ENCODE results near the gene ZFYVE28. TPM values are rescaled to one million over a fixed set of nuclear protein-coding genes. Genes with fewer than 3 reads are reported as not detected.

The ZFYVE28 gene
- total RNA-seq, 1 donor from 2014 or later, result 0.39 TPM

- no peak overlapping the region for H3K9ac ChIP-seq
- H3K4me3 Mint-ChIP-seq, result no peak overlapping the region
- H3K79me2 ChIP-seq (ENCODE audit: low read depth), result no peaks in the 10 kb centered on the region
- H3K9me3 Mint-ChIP-seq, result peaks cover 3% of the 10 kb centered on the region
- no peak overlapping the region for H3K4me3 ChIP-seq
- H3K27ac Mint-ChIP-seq, result no peak overlapping the region
- TF ChIP-seq EZH2phosphoT487 (IDR thresholded peaks at IDR 0.05) (no peak), EZH2 (IDR thresholded peaks at IDR 0.05) (no peak), CTCF (IDR thresholded peaks at IDR 0.05) (no peak)
- no peak overlapping the region for H2AFZ ChIP-seq (replicated peaks)
- peak overlapping the region; percentile 27 for H3K4me2 ChIP-seq
- peaks cover 19% of the 10 kb centered on the region for H3K4me1 ChIP-seq
- no peaks in the 10 kb centered on the region for H3K36me3 Mint-ChIP-seq
- H3K9me3 ChIP-seq (ENCODE audit: low read depth), result no peaks in the 10 kb centered on the region
- no peaks in the 10 kb centered on the region for H4K20me1 ChIP-seq (ENCODE audit: low read depth)
- no peaks in the 10 kb centered on the region for H3K36me3 ChIP-seq
- no peaks in the 10 kb centered on the region for H3F3A ChIP-seq (ENCODE audit: low read depth)
- H3K27me3 ChIP-seq, result no peaks in the 10 kb centered on the region
- H3K27ac ChIP-seq, result no peak overlapping the region
- peaks cover 12% of the 10 kb centered on the region for H3K4me1 Mint-ChIP-seq
- no peak for DNase-seq (ENCODE audit: low spot score)
- peaks cover 13% of the 10 kb centered on the region for H3K27me3 Mint-ChIP-seq (ENCODE audit: insufficient read depth, low read depth)
These were observed 132.6 kb downstream of the ZFYVE28 start for GRCh38 chr4:2285613-2286381.

GRCh38 chr4:2284934-2285612 lies 133.4 kb downstream of the ZFYVE28 start:
- Histone ChIP-seq H2AFZ (replicated peaks) (no peak overlapping the region), H3K27me3 (no peaks in the 10 kb centered on the region), H3K4me1 (peaks cover 19% of the 10 kb centered on the region), H3K27ac (no peak overlapping the region), H4K20me1 (ENCODE audit: low read depth) (no peaks in the 10 kb centered on the region), H3K4me3 (no peak overlapping the region), H3K79me2 (ENCODE audit: low read depth) (no peaks in the 10 kb centered on the region), H3K4me2 (no peak overlapping the region), H3F3A (ENCODE audit: low read depth) (no peaks in the 10 kb centered on the region), H3K36me3 (no peaks in the 10 kb centered on the region), H3K9ac (no peak overlapping the region), H3K9me3 (ENCODE audit: low read depth) (no peaks in the 10 kb centered on the region)
- H3K9me3 Mint-ChIP-seq, result peaks cover 3% of the 10 kb centered on the region
- TF ChIP-seq EZH2 (IDR thresholded peaks at IDR 0.05), result no peak
- no peak for TF ChIP-seq CTCF (IDR thresholded peaks at IDR 0.05)
- no peak for TF ChIP-seq EZH2phosphoT487 (IDR thresholded peaks at IDR 0.05)
- no peaks in the 10 kb centered on the region for H3K36me3 Mint-ChIP-seq
- peaks cover 13% of the 10 kb centered on the region for H3K27me3 Mint-ChIP-seq (ENCODE audit: insufficient read depth, low read depth)
- no peak overlapping the region for H3K4me3 Mint-ChIP-seq
- no peak for DNase-seq (ENCODE audit: low spot score)
- H3K4me1 Mint-ChIP-seq, result peaks cover 12% of the 10 kb centered on the region
- H3K27ac Mint-ChIP-seq, result no peak overlapping the region

GRCh38 chr4:2284161-2284933 lies 134.1 kb downstream of the ZFYVE28 start:
- no peak overlapping the region for H3K4me3 Mint-ChIP-seq

More at GRCh38 chr4:2284161-2284933, 134.1 kb downstream of the ZFYVE28 start:
- no peaks in the 10 kb centered on the region for H4K20me1 ChIP-seq (ENCODE audit: low read depth)
- no peak for DNase-seq (ENCODE audit: low spot score)
- Mint-ChIP-seq H3K36me3 (no peaks in the 10 kb centered on the region), H3K27ac (no peak overlapping the region), H3K4me1 (peaks cover 12% of the 10 kb centered on the region), H3K27me3 (ENCODE audit: insufficient read depth, low read depth) (peaks cover 11% of the 10 kb centered on the region), H3K9me3 (peaks cover 3% of the 10 kb centered on the region)
- H3K4me1 ChIP-seq, result peaks cover 19% of the 10 kb centered on the region
- H2AFZ ChIP-seq (replicated peaks), result no peak overlapping the region
- no peaks in the 10 kb centered on the region for H3K36me3 ChIP-seq
- H3K27ac ChIP-seq, result no peak overlapping the region
- no peaks in the 10 kb centered on the region for H3F3A ChIP-seq (ENCODE audit: low read depth)
- H3K9me3 ChIP-seq (ENCODE audit: low read depth), result no peaks in the 10 kb centered on the region
- H3K4me2 ChIP-seq, result no peak overlapping the region
- H3K9ac ChIP-seq, result no peak overlapping the region
- H3K27me3 ChIP-seq, result no peaks in the 10 kb centered on the region
- TF ChIP-seq CTCF (IDR thresholded peaks at IDR 0.05) (no peak), EZH2 (IDR thresholded peaks at IDR 0.05) (no peak), EZH2phosphoT487 (IDR thresholded peaks at IDR 0.05) (no peak)
- H3K79me2 ChIP-seq (ENCODE audit: low read depth), result no peaks in the 10 kb centered on the region
- no peak overlapping the region for H3K4me3 ChIP-seq
